Transverse colon (tissue), 3 donors: ENCODE measurements around the gene SLK.

Experiments
- EP300 ChIP-seq: sonication (generic); formaldehyde crosslinking; IDR thresholded peaks from one replicate; pipeline ENCODE4 v1.6.1; 2017; ENCODE audit warnings: antibody characterized with exemption, low read depth
- TF ChIP-seq, protein P1 (sequence below), 5 experiments: fragments of 200-600 bp in 3 of 5; fragments of 450-650 bp in 2 of 5; sonication (generic) in 3 of 5; IDR thresholded peaks; 1 replicate in 2 of 5; 2 replicates in 3 of 5; pipeline ENCODE4 v1.5.1; 2016 to 2017; ENCODE audit warnings: antibody characterized with exemption in 5 of 5, inconsistent platforms in 3 of 5, mild to moderate bottlenecking in 2 of 5, moderate library complexity in 1 of 5

DNA sequence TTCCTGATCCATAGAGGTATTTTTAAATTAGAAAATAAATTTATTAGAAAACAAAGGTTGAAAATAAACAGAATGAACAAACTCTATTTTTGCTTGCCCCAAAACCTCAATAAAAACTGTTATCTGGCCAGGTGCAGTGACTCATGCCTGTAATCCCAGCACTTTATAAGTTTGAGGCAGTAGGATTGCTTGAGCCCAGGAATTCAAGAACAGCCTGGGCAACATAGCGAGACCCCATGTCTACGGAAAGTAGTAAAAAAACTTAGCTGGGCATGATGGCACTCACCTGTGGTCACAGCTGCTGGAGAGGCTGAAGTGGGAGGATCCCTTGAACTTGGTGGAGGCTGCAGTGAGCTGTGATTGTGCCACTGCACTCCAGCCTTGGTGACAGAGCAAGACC lies 10.3 kb downstream of the SLK start:
- TF ChIP-seq, protein P1, sequence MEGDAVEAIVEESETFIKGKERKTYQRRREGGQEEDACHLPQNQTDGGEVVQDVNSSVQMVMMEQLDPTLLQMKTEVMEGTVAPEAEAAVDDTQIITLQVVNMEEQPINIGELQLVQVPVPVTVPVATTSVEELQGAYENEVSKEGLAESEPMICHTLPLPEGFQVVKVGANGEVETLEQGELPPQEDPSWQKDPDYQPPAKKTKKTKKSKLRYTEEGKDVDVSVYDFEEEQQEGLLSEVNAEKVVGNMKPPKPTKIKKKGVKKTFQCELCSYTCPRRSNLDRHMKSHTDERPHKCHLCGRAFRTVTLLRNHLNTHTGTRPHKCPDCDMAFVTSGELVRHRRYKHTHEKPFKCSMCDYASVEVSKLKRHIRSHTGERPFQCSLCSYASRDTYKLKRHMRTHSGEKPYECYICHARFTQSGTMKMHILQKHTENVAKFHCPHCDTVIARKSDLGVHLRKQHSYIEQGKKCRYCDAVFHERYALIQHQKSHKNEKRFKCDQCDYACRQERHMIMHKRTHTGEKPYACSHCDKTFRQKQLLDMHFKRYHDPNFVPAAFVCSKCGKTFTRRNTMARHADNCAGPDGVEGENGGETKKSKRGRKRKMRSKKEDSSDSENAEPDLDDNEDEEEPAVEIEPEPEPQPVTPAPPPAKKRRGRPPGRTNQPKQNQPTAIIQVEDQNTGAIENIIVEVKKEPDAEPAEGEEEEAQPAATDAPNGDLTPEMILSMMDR (IDR thresholded peaks at IDR 0.05): no peak
- TF ChIP-seq EP300: no peak
